Fibroblast of the conjunctiva (primary cell): ENCODE data around the gene TXNIP.

Source experiments
- DNase-seq: peaks from one replicate; pipeline ENCODE4 v3.0.0-alpha.2; 2010; ENCODE audit warnings: low read depth

Gene TXNIP

DNA sequence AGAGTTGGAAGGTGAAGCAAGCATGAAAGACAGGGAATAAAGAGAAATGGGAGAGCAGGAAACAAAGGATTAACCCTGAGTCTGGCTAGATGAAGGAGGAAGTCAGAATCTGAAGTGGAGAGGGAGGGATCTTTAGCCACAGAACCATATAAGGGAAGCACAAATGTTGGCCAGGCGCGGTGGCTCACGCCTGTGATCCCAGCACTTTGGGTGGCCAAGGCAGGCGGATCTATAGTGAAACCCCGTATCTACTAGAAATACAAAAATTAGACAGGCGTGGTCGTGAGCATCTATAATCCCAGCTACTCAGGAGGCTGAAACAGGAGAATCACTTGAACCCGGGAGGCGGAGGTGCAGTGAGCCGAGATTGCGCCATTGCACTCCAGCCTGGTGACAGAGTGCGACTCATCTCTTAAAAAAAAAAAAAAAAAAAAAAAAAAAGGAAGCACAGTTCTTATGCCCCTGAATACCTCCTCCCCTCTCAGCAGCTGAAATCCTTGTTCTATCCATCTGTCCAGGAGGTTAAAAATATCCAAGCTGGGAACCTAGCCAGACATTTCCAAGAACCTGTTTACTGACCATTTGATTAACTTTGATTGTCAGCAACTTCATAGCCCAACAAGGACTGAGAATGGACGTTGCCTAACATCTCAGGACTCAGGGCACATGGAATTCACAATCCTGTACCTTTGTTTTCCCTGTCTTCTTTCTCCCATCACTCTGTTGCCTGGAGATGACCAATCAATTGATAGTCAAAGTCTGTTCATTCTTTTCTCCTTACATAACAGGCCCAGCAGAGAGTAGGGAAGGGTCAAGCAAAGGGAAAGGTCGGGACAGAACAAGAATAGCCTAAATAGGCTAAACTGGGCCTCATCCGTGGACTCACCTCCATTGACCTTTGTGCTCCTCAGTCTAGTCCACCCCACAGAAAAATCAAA, 10.6 kb downstream of the TXNIP start:
- no peak for DNase-seq

DNA sequence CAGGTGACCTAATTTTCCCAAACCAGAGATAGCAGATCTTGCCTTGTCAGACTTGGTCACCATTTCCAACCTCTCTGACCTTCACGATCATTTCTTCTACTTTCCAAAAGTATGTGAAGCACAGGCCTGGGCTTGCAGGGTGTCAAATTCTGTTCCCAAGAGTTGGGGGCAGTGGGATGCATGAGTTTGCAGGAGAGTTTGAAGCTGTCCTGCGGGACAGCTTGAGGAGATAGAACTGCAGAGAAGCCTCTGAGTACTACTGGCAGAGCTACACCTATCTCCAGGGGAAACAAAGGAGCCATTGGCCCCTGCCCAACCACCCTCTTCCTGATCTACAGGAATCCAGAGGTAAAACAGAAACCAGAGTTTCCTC, 11.3 kb downstream of the TXNIP start:
- DNase-seq: no peak

DNA sequence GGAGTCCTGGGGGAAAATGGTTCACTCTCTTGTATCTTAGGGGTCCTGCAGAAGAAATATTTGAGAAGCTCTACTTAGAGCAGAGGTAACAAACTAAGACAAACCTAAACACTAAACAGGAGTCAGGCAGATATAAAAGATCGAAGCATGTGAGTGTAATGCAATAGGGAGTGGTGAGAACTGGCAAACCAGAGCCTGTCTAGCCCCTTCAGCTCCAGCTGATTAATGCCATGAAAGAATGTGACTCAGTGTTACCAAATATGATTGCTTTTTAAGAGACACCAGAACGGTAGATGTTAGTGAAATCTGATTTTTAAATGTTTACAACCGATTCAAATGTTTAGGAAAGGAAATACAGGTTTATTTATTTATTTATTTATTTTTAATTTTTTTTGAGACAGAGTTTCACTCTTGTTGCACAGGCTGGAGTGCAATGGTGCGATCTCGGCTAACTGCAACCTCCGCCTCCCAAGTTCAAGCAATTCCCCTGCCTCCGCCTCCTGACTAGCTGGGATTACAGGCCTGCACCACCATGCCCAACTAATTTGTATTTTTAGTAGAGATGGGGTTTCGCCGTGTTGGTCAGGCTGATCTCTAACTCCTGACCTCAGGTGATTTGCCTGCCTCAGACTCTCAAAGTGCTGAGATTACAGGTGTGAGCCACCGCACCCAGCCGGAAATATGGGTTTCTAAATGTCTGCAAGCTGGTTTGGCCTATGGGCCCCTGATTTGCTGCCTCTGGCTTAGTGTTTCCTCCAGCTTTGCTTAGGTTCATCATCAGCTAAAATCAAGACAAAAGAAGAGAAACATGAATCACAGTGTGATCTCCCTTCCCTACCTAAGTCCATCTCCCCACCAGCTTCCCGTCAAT, 12.2 kb downstream of the TXNIP start:
- DNase-seq: no peak

DNA sequence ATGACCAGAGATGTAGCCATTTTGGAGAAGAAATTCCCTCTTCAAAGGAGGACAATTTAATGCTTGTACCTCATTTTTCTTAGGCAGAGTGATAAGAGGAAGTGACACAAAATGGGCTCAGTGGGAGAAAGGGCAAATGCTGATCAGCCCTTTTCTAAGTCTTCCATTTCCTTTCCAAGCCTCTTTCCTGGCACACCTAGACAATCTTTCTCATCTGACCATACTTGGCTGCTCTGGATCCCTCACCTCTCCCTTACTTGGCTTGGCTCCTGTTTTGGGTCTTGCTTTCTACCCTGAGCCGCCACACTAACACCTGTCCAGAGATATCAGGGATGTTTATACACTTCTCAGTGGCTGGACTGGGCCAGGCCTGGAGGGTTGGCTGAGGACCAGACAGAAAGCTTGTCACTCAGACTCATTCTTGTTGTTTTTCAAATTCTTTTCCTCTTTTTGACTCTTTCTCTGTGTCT, 13.1 kb downstream of the TXNIP start:
- DNase-seq: no peak

DNA sequence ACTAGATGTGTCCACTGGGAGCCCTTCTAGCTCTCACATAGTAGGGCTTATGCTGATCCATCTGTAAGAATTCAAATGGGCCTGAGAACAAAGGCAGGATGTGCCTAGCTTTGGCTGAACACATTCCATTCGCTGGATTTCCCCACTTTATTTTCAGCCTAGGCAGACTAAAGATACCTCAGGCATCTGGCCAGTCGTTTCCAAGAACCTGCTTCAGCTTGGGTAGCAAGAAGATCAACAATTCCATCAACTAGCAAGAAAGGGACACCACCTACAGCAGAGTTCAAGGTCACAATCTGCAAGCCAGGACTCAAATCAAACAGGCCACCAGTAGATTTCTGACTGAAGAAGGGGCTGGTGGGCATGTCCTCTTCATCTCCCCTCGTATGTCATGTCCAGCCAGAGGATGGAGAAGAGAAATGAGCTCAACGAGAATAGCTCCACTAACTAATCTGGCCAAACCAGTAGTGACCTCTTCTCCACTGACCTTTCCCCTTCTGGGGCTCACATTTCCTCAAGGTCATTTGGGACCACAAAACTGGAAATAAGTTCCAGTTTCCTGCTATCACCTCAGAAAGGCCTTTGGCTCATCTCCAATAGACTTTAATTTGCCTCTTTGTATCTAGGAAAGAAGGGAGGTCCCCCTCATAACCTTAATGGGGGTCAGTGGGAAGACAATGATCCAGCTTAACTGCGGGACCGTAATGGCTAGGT, 14.2 kb downstream of the TXNIP start:
- no peak for DNase-seq

DNA sequence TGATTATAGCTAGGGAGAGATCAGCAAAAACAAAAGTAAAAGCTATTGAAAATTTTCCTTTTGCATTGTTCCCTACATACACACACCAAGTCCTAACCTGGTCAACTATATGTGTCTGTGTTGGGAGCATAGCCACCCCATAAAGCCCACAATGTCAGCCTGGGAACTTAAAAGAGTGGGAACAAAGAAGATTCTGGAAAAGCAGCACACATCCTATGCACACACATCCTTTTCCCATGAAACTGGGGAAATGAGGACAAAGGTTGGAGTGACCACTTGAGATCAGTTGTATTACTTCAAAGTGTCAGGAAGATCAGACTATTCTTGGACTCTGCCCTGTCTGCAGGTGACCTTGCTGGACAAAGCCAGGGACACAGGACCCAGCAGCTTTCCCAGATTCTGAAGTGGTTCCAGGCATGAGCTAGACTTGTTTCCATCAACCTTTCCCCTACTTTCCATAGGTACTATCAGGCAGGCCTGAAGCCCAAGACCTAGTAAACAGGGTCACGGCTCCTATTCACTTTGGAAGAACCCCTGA, 15.9 kb downstream of the TXNIP start:
- no peak for DNase-seq

DNA sequence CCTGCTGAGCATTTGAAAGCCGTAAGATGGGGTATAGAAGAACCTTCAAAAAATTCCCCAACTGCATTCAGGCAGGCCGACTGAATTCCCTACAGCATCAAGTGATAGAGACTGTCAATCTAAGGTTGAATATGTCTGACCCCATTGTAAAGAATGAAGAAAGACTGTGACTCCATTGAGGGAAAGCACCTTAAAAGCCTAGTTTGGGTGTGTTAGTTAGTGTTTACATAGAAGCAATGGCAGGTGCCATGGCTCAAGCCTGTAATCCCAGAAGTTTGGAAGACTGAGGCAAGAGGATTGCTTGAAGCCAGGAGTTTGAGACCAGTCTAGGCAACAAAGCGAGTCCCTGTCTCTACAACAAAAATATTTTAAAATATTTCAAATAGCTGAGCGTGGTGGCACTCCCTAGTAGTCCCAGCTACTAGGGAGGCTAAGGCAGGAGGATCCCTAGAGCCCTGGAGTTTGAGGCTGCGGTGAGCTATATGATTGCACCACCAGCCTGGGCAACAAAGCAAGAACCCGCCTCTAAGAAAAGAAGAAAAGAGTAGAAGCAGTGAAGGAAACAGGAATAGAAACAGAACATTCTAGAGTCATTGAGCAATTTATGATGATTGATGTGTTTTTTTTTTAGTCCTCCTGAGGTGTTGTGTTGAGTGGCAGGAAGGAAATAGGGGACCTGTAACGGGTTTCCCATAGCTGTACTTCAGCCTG, 16.5 kb downstream of the TXNIP start:
- no peak for DNase-seq

DNA sequence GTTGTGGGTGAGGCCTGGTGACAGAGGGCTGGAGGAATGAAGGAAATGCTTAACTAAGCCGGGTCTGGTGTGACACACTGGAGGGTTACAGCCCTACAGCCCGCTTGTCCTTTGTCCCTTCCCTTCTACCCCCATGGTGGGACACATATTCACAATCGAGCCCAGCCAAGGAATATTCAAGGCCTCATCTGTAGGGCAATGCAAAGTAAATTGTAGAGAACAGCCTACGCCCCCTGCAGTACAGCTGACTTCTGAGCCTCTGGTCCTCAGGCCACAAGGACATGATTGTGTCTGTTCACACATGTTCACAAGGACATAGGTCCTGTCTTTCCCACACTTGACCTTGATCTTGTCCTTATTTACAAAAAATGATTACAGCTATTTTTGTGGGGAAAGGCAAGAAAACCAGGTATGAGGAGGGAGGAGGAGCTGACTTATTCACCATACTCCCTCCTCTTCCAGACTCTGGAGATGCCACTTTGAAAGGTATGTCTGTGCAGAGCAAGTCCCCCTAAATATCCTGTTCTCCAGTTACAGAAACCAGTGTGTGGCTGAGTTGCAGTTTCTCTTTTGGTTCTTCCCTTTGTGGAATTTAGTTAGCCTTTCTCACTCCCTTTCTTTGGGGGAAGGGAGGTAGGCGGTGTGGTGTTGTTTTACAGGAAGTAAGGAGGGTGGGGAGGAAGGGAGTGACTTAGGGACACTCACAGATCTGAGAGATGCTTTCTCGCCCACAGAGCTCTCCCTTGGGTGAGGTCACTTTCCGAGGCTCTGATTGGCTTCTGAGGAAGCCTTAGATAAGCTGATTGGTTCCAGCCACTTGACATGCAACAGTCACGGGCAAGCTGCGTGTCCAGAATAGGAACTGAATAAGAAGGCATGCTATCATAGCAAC, 17.3 kb downstream of the TXNIP start:
- peak; percentile 100 for DNase-seq

DNA sequence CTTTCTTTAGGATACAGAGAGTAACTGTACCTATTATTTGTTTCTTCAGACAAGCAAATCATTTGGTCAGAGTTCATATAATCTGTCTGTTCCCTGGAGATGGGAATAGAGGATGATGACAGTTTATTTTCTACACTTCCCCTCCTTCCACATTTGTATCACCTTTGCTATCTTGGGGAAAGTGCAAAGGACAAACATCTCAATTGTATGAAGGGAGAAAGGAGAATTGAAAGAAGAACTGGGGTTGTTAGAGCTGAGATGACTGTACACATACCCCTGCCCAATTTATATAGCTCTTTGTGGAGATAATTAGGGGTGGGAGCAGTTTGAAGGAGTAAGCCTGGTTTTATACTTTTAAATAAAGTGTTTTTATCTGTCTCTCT, 17.9 kb downstream of the TXNIP start:
- DNase-seq: no peak

DNA sequence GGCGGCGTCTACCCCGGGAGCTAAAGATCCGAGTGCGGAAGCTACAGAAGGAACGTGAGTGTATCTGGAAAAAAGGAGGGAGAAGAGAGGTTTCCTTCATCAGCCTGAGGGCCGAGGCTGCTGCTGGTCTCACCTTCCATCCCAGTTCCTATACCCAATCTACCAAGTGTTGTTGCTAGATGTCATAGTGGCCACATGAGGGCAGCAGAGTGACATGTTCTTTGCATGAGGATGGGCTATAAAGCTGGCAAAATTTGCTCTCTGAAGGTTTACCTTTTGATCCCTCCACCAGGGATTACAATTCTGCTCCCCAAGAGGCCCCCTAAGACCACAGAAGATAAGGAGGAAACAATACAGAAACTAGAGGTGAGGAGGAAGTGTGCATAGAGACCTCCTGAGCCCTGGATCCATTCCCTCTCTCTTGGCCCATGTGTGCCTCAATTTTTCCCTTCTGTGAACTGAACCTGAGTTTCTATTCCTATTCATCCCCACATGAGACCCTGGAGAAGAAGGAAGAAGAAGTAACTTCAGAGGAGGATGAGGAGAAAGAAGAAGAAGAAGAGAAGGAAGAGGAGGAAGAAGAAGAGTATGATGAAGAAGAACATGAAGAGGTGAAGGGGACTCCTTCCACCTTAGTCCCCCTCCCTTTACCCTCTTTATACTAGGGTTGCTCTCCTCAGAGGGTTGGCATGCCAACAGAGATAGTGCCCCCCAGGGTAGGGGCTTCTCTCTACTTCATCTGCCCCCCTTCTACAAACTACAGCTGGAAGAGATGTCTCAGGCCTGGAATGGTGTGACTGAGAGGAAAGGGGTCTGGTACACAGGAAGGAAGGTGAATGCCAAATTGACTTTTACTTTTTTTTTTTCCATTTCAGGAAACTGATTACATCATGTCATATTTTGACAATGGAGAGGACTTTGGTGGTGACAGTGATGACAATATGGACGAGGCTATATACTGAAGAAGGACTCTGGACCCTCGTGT, 18.6 kb downstream of the TXNIP start:
- DNase-seq: peak; percentile 85

DNA sequence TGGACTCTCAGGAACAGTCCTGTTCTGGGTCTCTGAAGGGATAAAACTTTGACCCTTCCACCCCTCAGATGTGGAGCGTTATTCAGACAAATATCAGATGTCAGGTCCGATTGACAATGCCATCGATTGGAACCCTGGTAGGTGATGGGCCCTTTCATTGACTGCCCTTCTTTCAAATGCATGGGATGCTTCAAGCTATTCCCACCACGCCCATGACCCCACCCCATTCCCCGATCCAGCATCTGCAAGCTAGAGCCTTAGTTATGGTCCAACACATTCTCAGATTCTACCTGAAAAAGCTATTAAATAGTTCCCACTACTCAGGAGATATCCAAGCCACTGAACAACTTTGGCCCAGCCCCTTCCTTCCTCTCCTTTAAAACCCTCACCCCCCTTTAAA, 19.4 kb downstream of the TXNIP start:
- DNase-seq: no peak

DNA sequence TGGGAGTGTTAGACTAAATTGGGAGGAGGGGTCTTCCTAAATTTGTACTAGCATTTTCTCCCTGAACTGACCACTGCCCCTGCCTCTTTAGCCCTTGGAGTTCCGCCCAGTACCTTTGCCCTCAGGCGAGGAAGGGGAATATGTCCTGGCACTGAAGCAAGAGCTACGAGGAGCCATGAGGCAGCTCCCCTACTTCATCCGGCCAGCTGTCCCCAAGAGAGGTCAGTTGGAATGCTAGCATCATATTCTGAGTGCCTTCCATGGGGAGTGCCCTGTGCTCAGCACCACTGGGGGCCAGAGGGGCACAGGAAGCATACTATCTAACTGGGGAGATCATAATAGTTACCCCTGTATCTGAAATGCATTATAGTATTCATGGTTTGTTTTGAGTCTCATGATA, 21.2 kb downstream of the TXNIP start:
- DNase-seq: no peak

DNA sequence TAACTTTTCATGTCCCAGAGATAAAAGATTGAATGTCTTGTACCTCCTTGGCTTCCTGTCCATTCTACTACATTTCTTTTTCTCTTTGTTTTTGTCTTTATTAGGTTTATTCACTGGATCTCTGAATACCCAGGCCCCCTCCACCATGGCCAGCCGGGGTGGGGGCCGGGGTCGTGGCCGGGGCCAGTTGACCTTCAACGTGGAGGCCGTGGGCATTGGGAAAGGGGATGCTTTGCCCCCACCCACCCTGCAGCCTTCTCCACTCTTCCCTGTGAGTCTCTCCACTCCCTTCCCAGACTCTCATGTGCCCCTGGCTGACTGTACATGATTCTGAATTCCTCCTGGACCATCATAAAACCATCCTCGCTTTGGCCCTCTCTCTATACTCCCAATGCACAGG, 21.7 kb downstream of the TXNIP start:
- DNase-seq: no peak

DNA sequence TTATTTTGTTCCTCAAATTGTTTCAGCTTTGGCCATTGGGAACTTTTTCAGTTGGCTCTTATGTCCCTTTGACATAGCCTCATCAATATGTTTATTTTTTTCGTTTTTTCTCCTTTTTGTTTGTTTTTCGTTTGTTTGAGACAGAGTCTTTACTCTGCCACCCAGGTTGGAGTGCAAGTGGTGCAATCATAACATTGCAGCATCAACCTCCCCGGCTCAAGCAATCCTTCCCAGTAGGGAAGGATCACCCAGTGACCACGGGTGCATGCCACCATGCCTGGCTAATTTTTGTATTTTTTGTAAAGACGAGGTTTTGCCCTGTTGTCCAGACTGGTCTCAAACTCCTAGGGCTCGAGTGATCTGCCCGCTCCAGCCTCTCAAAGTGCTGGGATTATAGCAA, 23.8 kb downstream of the TXNIP start:
- DNase-seq: no peak

DNA sequence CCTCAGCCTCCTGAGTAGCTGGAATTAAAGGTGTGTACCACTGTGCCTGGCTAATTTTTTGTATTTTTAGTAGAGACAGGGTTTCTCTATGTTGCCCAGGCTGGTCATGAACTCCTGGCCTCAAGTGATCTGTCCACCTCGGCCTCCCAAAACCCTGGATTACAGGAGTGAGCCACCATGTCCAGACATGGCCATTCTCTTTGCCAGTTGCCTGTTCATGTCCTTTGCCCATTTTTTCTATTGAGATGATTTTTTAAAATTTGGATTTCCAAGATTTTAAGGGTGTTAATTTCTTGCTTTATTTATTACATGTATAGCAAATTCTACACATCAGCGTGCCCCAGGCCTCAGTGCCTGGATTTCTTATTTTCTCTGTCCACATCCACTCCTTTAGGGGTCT, 29.1 kb downstream of the TXNIP start:
- no peak for DNase-seq

DNA sequence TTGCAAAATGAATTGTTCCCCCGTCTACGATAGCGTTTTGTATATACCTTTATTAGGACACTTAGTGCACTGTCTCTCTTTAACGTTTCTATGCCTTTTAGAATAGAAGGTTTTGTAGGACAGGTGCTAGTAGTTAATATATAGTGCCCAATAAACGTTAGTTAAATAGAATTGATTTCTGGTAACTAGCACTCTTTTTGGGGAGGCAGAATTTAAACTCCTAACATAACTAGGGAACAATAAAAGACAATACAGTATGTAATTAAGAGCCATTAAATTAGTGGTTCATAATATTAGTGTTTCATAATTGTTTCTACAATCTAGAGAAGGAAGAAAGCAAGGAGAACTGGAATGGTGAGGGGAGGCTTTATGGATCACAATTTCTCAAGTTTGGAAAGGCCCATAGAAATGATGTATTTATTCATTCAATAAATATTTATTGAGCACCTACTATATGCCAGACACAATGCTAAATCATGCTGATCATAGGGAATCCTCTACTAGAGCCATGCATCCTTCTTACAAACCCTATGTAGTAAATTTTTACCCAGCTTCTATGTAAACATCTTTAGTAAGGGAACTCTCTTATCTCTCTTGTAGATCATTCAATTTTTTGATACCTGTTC, 31.1 kb downstream of the TXNIP start:
- DNase-seq: no peak

DNA sequence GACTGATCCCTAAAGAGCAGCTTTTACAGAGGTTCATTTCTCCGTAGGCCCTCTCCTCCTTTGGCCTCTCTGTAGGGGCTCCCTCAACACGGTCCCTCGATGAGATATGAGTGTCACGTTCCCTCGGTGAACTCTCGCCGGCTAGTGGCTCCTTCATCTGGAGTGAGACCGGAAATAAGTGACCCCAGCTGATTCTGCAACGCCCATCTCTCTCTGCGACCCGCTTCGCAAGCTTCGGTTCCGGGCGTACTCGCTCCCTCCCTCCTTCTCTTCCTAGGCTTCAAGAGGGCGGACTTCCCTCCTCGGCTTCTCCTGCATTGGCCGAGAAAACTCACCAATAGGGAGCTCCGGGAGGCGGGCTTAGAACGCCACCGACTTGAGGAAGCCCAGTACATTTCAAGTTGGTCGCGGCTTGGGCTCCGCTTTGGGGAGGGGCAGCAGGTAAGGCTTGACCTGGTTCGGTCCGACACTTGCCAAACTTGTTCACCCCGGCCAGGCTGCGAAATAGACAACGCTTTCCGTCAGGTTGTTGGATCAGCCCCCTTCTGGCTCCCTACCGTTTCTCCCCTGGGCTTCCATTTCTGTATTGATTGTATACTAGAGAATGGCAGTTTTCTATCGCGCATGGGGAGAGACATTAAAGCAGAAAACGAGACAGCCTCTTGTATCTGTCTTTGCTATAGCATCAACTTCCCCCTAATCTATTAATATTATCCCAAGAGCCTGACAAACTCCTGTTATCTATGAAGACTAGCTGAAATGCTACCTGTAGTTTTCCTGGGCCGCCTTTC, 31.9 kb downstream of the TXNIP start, which contains the start of the genes ANKRD34A and POLR3GL:
Gene ANKRD34A, minus strand, starts transcription at position 248 of the 791 bp plus-strand sequence. CDS start 2,816 bp downstream, outside the sequence.
Gene POLR3GL, plus strand, starts transcription at position 363 of the 791 bp plus-strand sequence. CDS start 10,176 bp downstream, outside the sequence.
- peak; percentile 90 for DNase-seq
